CD4-positive, alpha-beta T cell (primary cell): ENCODE results near the gene SUPT6H. TPM values are rescaled to one million over a fixed set of nuclear protein-coding genes. Genes with fewer than 3 reads are reported as not detected.

Experiments used
- ATAC-seq: fragments of 200-7000 bp; cut with Tn5 transposase; one replicate; pipeline ENCODE4 v1.10.0; 2022; ENCODE audit warnings: mild to moderate bottlenecking; ENCODE audit not compliant: poor library complexity
- CTCF ChIA-PET: fragments of 350-600 bp; sonication (Branson Sonifier 250); formaldehyde crosslinking; loops from one replicate; lab custom pipeline; 2021; ENCODE audit warnings: antibody characterized with exemption, inconsistent platforms; lab: Charles Lee
- POLR2A ChIA-PET: fragments of 350-600 bp; sonication (Branson Sonifier 250); formaldehyde crosslinking; loops from one replicate; lab custom pipeline; 2021; ENCODE audit warnings: antibody characterized with exemption, inconsistent platforms; lab: Charles Lee
- DNase-seq, 14 experiments: peaks; one replicate each; pipeline ENCODE4 v3.0.0-alpha.2; 2013 to 2020; ENCODE audit warnings: mixed read lengths in 2 of 14
- H3K27ac ChIP-seq, 2 donors: one replicate each; pipeline versions ENCODE4 v1.5.1 to v1.7.0; 2013; ENCODE audit warnings: low read length in 2 of 2, low read depth in 1 of 2, mild to moderate bottlenecking in 1 of 2
- H3K27me3 ChIP-seq, 2 experiments: 1 replicate in 1 of 2; 2 replicates in 1 of 2; pipeline versions ENCODE4 v1.6.1 to v1.7.0; 2013; ENCODE audit warnings: low read length in 2 of 2, control low read depth in 1 of 2, mild to moderate bottlenecking in 1 of 2, moderate library complexity in 1 of 2; ENCODE audit not compliant: insufficient read depth in 2 of 2, control insufficient read depth in 1 of 2
- H3K36me3 ChIP-seq: one replicate; pipeline ENCODE4 v1.6.1; 2013; ENCODE audit warnings: low read length, control low read depth; ENCODE audit not compliant: insufficient read depth
- H3K4me1 ChIP-seq: one replicate; pipeline ENCODE4 v1.6.1; 2013; ENCODE audit warnings: low read length, control low read depth; ENCODE audit not compliant: insufficient read depth
- H3K4me3 ChIP-seq: one replicate; pipeline ENCODE4 v1.5.1; 2013; ENCODE audit warnings: mild to moderate bottlenecking, low read length, moderate library complexity
- H3K9me3 ChIP-seq, 2 experiments: 1 replicate in 1 of 2; 2 replicates in 1 of 2; pipeline versions ENCODE4 v1.6.1 to v1.7.0; 2013; ENCODE audit warnings: low read length in 2 of 2, mild to moderate bottlenecking in 2 of 2, control low read depth in 1 of 2, moderate library complexity in 1 of 2; ENCODE audit not compliant: control insufficient read depth in 1 of 2, insufficient read depth in 1 of 2
- H3K27ac Mint-ChIP-seq: one replicate; pipeline ENCODE4 v1.8.0; 2020; ENCODE audit warnings: mixed read lengths
- H3K27me3 Mint-ChIP-seq: one replicate; pipeline ENCODE4 v1.8.0; 2021; ENCODE audit warnings: mixed read lengths
- H3K36me3 Mint-ChIP-seq: one replicate; pipeline ENCODE4 v1.8.0; 2021; ENCODE audit warnings: low read depth, mixed read lengths
- H3K4me1 Mint-ChIP-seq: one replicate; pipeline ENCODE4 v1.8.0; 2021; ENCODE audit warnings: low read depth, mixed read lengths
- H3K4me3 Mint-ChIP-seq: one replicate; pipeline ENCODE4 v1.8.0; 2020; ENCODE audit warnings: mild to moderate bottlenecking, mixed read lengths
- H3K9me3 Mint-ChIP-seq: one replicate; pipeline ENCODE4 v1.8.0; 2020; ENCODE audit warnings: mixed read lengths
- intact Hi-C, 2 experiments: fragments of 100-400 bp; cut with DNase I in 1 of 2; cut with micrococcal nuclease in 1 of 2; formaldehyde crosslinking; loops; one replicate each; pipeline versions ENCODE4 v1.15.1 to v1.9.0; 2023 to 2025; cut with DNase I, micrococcal nuclease
- total RNA-seq, 174 experiments: library from RNA in 2 of 174; stranded (reverse) in 2 of 174; gene quantifications; one replicate each; pipeline ENCODE4 v1.2.3 and lab custom pipeline; 2021 to 2026
- TF ChIP-seq, protein P1 (sequence below): fragments of 200-600 bp; IDR thresholded peaks from one replicate; pipeline ENCODE4 v1.8.0; 2022; ENCODE audit warnings: antibody characterized with exemption, mild to moderate bottlenecking

Gene SUPT6H
- total RNA-seq, 2 experiments from 2014 or later = 149 to 151 TPM

GRCh38 chr17:28616281-28616680, 45.7 kb upstream of the SUPT6H start:
- H3K36me3 Mint-ChIP-seq = peaks cover 78% of the 10 kb centered on the region
- Histone ChIP-seq H3K36me3 (peaks cover 73% of the 10 kb centered on the region), H3K9me3 (no peaks in the 10 kb centered on the region), H3K27ac (no peak overlapping the region), H3K4me1 (no peaks in the 10 kb centered on the region), H3K4me3 (no peak overlapping the region), H3K27me3 (no peaks in the 10 kb centered on the region)
- ChIA-PET CTCF (interaction anchor here (1.5 kb wide), 1 partner anchor 44 kb away, joined by 3 read pairs; no protein-coding TSS in a partner anchor), POLR2A (interaction anchor here (1.1 kb wide), 1 partner anchor 28 kb away, joined by 4 read pairs; no protein-coding TSS in a partner anchor)
- intact Hi-C loops = no loop called here
- DNase-seq (no peak), ATAC-seq (no peak)
- no peaks in the 10 kb centered on the region for H3K9me3 Mint-ChIP-seq
- H3K27ac Mint-ChIP-seq = no peak overlapping the region
- no peak overlapping the region for H3K4me3 Mint-ChIP-seq
- H3K4me1 Mint-ChIP-seq = peaks cover 5% of the 10 kb centered on the region
- TF ChIP-seq, protein P1, sequence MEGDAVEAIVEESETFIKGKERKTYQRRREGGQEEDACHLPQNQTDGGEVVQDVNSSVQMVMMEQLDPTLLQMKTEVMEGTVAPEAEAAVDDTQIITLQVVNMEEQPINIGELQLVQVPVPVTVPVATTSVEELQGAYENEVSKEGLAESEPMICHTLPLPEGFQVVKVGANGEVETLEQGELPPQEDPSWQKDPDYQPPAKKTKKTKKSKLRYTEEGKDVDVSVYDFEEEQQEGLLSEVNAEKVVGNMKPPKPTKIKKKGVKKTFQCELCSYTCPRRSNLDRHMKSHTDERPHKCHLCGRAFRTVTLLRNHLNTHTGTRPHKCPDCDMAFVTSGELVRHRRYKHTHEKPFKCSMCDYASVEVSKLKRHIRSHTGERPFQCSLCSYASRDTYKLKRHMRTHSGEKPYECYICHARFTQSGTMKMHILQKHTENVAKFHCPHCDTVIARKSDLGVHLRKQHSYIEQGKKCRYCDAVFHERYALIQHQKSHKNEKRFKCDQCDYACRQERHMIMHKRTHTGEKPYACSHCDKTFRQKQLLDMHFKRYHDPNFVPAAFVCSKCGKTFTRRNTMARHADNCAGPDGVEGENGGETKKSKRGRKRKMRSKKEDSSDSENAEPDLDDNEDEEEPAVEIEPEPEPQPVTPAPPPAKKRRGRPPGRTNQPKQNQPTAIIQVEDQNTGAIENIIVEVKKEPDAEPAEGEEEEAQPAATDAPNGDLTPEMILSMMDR = no peak
- no peaks in the 10 kb centered on the region for H3K27me3 Mint-ChIP-seq

DNA sequence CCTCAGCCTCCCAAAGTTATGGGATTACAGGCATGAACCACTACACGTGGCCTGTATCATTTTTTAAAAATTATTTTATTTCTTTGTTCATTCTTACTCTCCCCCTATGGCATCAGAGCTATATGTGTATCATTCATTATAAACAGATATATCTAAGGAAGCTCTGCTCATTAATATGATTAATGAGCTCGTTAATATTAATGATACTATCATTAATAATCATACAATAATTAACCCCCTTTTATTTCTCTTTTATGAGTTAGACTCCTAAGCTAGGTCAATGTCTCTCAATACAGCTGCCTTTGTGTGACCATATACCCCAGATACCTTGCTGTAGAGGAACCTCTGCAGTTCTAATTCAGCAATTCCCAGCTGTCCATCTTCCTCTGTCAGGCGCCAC, 43.5 kb upstream of the SUPT6H start:
- Mint-ChIP-seq H3K27me3 (no peaks in the 10 kb centered on the region), H3K27ac (no peak overlapping the region), H3K9me3 (no peaks in the 10 kb centered on the region), H3K4me3 (no peak overlapping the region), H3K36me3 (peaks cover 93% of the 10 kb centered on the region), H3K4me1 (peaks cover 2% of the 10 kb centered on the region)
- DNase-seq (no peak), ATAC-seq (no peak)
- H3K9me3 ChIP-seq = no peaks in the 10 kb centered on the region
- ChIA-PET POLR2A (interaction anchor here (1.4 kb wide), 1 partner anchor 19 kb away, joined by 4 read pairs; no protein-coding TSS in a partner anchor), CTCF (no interaction called here)
- H3K4me3 ChIP-seq = no peak overlapping the region
- no peaks in the 10 kb centered on the region for H3K4me1 ChIP-seq
- TF ChIP-seq, protein P1 = no peak
- peaks cover 95% of the 10 kb centered on the region for H3K36me3 ChIP-seq
- intact Hi-C loops = no loop called here
- no peaks in the 10 kb centered on the region for H3K27me3 ChIP-seq
- H3K27ac ChIP-seq = no peak overlapping the region

DNA sequence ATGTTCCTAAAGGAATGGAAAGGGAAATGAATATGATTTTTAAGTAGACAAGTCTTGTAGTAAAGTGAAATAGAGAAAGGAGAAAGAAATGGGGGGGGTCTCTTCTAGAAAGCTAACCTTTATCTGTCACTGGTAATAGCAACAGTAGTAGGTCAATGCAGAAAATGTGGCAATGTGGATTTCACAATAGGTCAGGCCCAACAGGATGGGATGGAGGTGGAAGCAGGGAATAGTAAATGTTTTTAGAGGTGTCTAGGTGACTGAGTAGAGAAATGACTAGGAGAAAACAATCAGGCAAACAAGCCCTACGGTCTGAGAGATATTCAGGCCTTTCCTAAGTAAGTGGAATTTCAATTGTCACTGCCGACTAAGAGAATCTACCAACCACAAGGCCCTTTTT, 42.0 kb upstream of the SUPT6H start:
- no peaks in the 10 kb centered on the region for H3K27me3 ChIP-seq
- TF ChIP-seq, protein P1 = no peak
- no peak overlapping the region for H3K4me3 Mint-ChIP-seq
- H3K4me1 ChIP-seq = no peaks in the 10 kb centered on the region
- CTCF ChIA-PET = no interaction called here
- POLR2A ChIA-PET = no interaction called here
- ATAC-seq = no peak
- H3K9me3 Mint-ChIP-seq = no peaks in the 10 kb centered on the region
- H3K9me3 ChIP-seq = no peaks in the 10 kb centered on the region
- H3K27me3 Mint-ChIP-seq = no peaks in the 10 kb centered on the region
- intact Hi-C loops = no loop called here
- no peak overlapping the region for H3K27ac Mint-ChIP-seq
- H3K4me1 Mint-ChIP-seq = no peaks in the 10 kb centered on the region
- no peak for DNase-seq
- peaks cover 95% of the 10 kb centered on the region for H3K36me3 ChIP-seq
- H3K27ac ChIP-seq = no peak overlapping the region
- H3K4me3 ChIP-seq = no peak overlapping the region
- H3K36me3 Mint-ChIP-seq = peaks cover 96% of the 10 kb centered on the region
